Upper lobe of left lung (tissue), 6 donors: ENCODE measurements around the gene CIB4. TPM values are rescaled to one million over a fixed set of nuclear protein-coding genes. Genes with fewer than 3 reads are reported as not detected.
A peak's percentile ranks its signal among the peaks of the same experiment; 100 is the strongest.

Experiments used
- ATAC-seq, 2 donors: fragments of 200-7000 bp; cut with Tn5 transposase; one replicate each; pipeline ENCODE4 v1.9.1; 2022; ENCODE audit warnings: mild to moderate bottlenecking in 2 of 2, moderate library complexity in 2 of 2; ENCODE audit not compliant: low FRiP score in 2 of 2
- DNase-seq, 2 donors: peaks; one replicate each; pipeline ENCODE4 v3.0.0-alpha.2; 2019 to 2020
- H3K27ac ChIP-seq, 4 donors: fragments of 200-600 bp; sonication (generic); one replicate each; pipeline ENCODE4 v1.5.1; 2016 to 2019
- H3K27me3 ChIP-seq, 4 donors: fragments of 200-600 bp; sonication (generic); one replicate each; pipeline ENCODE4 v1.5.1; 2017 to 2019
- H3K36me3 ChIP-seq, 4 donors: fragments of 200-600 bp; sonication (generic); one replicate each; pipeline ENCODE4 v1.5.1; 2016 to 2019
- H3K4me1 ChIP-seq, 4 donors: fragments of 200-600 bp; sonication (generic); one replicate each; pipeline ENCODE4 v1.5.1; 2018 to 2019
- H3K4me3 ChIP-seq, 4 donors: fragments of 200-600 bp; sonication (generic); one replicate each; pipeline ENCODE4 v1.5.1; 2017 to 2019; ENCODE audit warnings: mild to moderate bottlenecking in 2 of 4, moderate library complexity in 1 of 4
- H3K9me3 ChIP-seq, 4 donors: fragments of 200-600 bp; sonication (generic); one replicate each; pipeline ENCODE4 v1.5.1; 2018 to 2019
- CTCF ChIP-seq, 6 experiments: fragments of 450-650 bp in 4 of 6; fragments of 200-600 bp in 2 of 6; sonication (generic) in 2 of 6; IDR thresholded peaks; one replicate each; pipeline ENCODE4 v1.5.1; 2016 to 2019; ENCODE audit warnings: antibody characterized with exemption in 6 of 6
- EP300 ChIP-seq, 4 donors: sonication (generic); formaldehyde crosslinking; IDR thresholded peaks; one replicate each; pipeline ENCODE4 v1.5.1; 2017; ENCODE audit warnings: antibody characterized with exemption in 4 of 4, control low read depth in 2 of 4
- POLR2A ChIP-seq, 4 donors: fragments of 450-650 bp; IDR thresholded peaks; one replicate each; pipeline ENCODE4 v1.5.1; 2016 to 2017; ENCODE audit warnings: antibody characterized with exemption in 4 of 4, mild to moderate bottlenecking in 2 of 4
- POLR2AphosphoS5 ChIP-seq, 2 donors: sonication (generic); formaldehyde crosslinking; IDR thresholded peaks; one replicate each; pipeline ENCODE4 v1.5.1; 2017; ENCODE audit warnings: antibody characterized with exemption in 2 of 2
- WGBS, 2 donors: methylation state at CpG; one replicate each; pipeline ENCODE4 v1.1.5; 2017 to 2018; 5-methylcytosine and 5-hydroxymethylcytosine counted together
- total RNA-seq, 6 donors: library from RNA; depleted of rRNA in 4 of 6; stranded (reverse); fragments of >200 nt in 4 of 6; gene quantifications; one replicate each; pipeline versions ENCODE4 v1.1.0 to v1.2.1, GENCODE V29; 2016 to 2021
- donor health status: DM: no; HTN: no; CAD: no; lungs with moderate emphysema.
- donor health status: DM: no; HTN: yes; CAD: no; lungs with severe emphysema.

The CIB4 gene
- total RNA-seq, 6 donors from 2014 or later, result not detected

GRCh38 chr2:26579025-26579722 lies 62.0 kb downstream of the CIB4 start:
- Histone ChIP-seq H3K4me1 (peaks cover 0 to 6% (median 0%) of the 10 kb centered on the region in 4 donors), H3K27me3 (no peaks in the 10 kb centered on the region), H3K4me3 (no peak overlapping the region), H3K9me3 (no peaks in the 10 kb centered on the region), H3K36me3 (no peaks in the 10 kb centered on the region), H3K27ac (no peak overlapping the region)
- 73 to 76% methylated on average over 11 of the region's 11 CpGs for WGBS, 2 donors
- no peak for TF ChIP-seq POLR2AphosphoS5 (IDR thresholded peaks at IDR 0.05)
- TF ChIP-seq EP300 (IDR thresholded peaks at IDR 0.05), result no peak
- no peak for TF ChIP-seq CTCF (IDR thresholded peaks at IDR 0.05)
- TF ChIP-seq POLR2A (IDR thresholded peaks at IDR 0.05), result no peak
- no peak for ATAC-seq
- peak in 1 of 2 donors; percentile 9 for DNase-seq

GRCh38 chr2:26578581-26578980 lies 62.6 kb downstream of the CIB4 start:
- H3K36me3 ChIP-seq, result no peaks in the 10 kb centered on the region
- H3K27ac ChIP-seq, result no peak overlapping the region
- no peak overlapping the region for H3K4me3 ChIP-seq
- H3K4me1 ChIP-seq, result peaks cover 0 to 6% (median 0%) of the 10 kb centered on the region in 4 donors
- peak in 1 of 2 donors; percentile 7 for DNase-seq
- ATAC-seq, result no peak
- H3K27me3 ChIP-seq, result no peaks in the 10 kb centered on the region
- WGBS, 2 donors, result 81 to 82% methylated on average over 4 to 5 of the region's 5 CpGs
- no peaks in the 10 kb centered on the region for H3K9me3 ChIP-seq
- TF ChIP-seq EP300 (IDR thresholded peaks at IDR 0.05) (no peak), POLR2AphosphoS5 (IDR thresholded peaks at IDR 0.05) (no peak), CTCF (IDR thresholded peaks at IDR 0.05) (no peak), POLR2A (IDR thresholded peaks at IDR 0.05) (no peak)

DNA sequence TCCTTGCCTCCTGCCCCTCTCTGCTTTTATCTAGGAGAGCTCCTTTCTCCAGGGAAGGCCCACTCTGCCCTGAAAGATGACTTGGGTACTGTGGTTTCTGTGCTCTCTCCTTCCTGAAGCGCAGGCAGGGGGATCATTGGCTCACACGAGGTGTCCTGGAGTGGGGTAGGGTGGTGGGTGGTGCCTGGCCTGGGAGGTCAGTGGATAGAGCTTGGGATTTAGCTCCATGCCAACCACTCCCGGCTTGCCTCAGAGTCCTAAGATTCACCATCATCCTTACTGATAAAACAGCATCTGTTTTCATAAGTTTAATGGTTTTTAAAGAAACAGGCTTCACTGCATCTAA lies 63.1 kb downstream of the CIB4 start:
- Histone ChIP-seq H3K27me3 (no peaks in the 10 kb centered on the region), H3K4me1 (peaks cover 0 to 6% (median 0%) of the 10 kb centered on the region in 4 donors), H3K36me3 (no peaks in the 10 kb centered on the region), H3K27ac (no peak overlapping the region), H3K9me3 (no peaks in the 10 kb centered on the region), H3K4me3 (no peak overlapping the region)
- DNase-seq, result no peak
- TF ChIP-seq CTCF (IDR thresholded peaks at IDR 0.05), result peak in 1 of 6 experiments; percentile 24
- no peak for TF ChIP-seq POLR2AphosphoS5 (IDR thresholded peaks at IDR 0.05)
- no peak for ATAC-seq
- 60 to 65% methylated on average over 1 to 3 of the region's 3 CpGs for WGBS, 2 donors

- ATAC-seq, result peak; percentile 77 to 87
These were observed 63.6 kb downstream of the CIB4 start for GRCh38 chr2:26577442-26578112.

More at GRCh38 chr2:26577442-26578112, 63.6 kb downstream of the CIB4 start:
- peaks cover 0 to 6% (median 0%) of the 10 kb centered on the region in 4 donors for H3K4me1 ChIP-seq
- H3K9me3 ChIP-seq, result no peaks in the 10 kb centered on the region
- no peaks in the 10 kb centered on the region for H3K36me3 ChIP-seq
- no peak overlapping the region for H3K4me3 ChIP-seq
- no peaks in the 10 kb centered on the region for H3K27me3 ChIP-seq
- TF ChIP-seq POLR2A (IDR thresholded peaks at IDR 0.05) (no peak), EP300 (IDR thresholded peaks at IDR 0.05) (no peak), CTCF (IDR thresholded peaks at IDR 0.05) (peak; percentile 85 to 98 (median 91)), POLR2AphosphoS5 (IDR thresholded peaks at IDR 0.05) (no peak)
- H3K27ac ChIP-seq, result no peak overlapping the region
- 10 to 40% methylated on average over 13 to 24 of the region's 24 CpGs for WGBS, 2 donors
- DNase-seq, result peak in 1 of 2 donors; percentile 63
